Testis (tissue), 2 donors: ENCODE measurements around the gene RNASEH2A.

ENCODE experiments used
- CTCF ChIP-seq, 3 experiments: fragments of 450-650 bp in 2 of 3; fragments of 200-600 bp in 1 of 3; sonication (generic) in 1 of 3; IDR thresholded peaks; one replicate each; pipeline ENCODE4 v1.5.1; 2016 to 2019; ENCODE audit warnings: antibody characterized with exemption in 3 of 3, mild to moderate bottlenecking in 2 of 3, moderate library complexity in 1 of 3
- POLR2A ChIP-seq: fragments of 450-650 bp; IDR thresholded peaks from one replicate; pipeline ENCODE4 v1.6.1; 2017; ENCODE audit warnings: antibody characterized with exemption, mild to moderate bottlenecking, moderate library complexity

GRCh38 chr19:12836529-12836863 is 30.1 kb downstream of the RNASEH2A start:
- TF ChIP-seq CTCF (IDR thresholded peaks at IDR 0.05): no peak
- no peak for TF ChIP-seq POLR2A
